Activated T-cell treated with anti-CD3 and anti-CD28 coated beads, Interleukin-2, amount 50 U/mL, for 48 hours (primary cell): ENCODE data around the gene COX7A2L.
"Not testable (repeated sequence)": the region's sequence is repeated elsewhere in the genome, so short reads cannot be mapped to it uniquely, and the experiment has no call there.

Experiments
- DNase-seq, 2 experiments: peaks; one replicate each; pipeline ENCODE4 v3.0.0-alpha.2; 2020

The COX7A2L gene

GRCh38 chr2:42338567-42339190, 22.3 kb downstream of the COX7A2L start:
- DNase-seq = no peak

DNA sequence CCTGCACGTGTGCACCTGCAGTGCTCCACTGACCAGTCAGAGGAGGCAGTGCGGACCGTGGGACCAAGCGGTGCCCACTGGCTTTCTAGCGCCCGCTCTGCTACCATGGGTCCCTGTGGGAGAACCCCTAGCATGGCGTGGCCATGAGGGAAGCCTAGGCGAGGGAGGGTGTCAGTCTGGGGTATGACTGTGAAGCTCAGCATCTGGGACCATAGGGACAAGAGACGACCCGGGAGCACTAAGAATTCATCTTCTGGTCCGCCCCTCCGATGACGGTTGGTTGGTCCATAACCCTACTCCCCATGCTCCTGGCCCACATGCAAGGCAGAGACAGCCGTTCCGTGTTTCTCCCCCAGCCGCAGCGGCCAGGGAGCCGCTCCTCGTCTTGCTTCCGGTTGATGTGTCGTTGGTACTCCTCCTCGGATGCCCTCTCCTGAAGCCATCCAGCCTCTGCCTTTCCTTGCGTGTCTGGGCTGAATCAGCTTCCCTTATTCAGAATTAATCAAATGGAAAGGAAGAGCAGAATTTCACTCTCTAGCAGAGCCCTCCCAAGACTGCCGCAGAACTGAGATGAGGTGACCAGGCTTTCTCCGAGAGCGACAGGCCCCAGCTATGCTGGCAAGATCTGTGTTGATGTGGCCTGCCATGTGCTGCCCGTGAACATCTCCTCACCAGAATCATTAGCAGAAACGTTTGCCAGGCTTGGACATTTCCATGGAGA, 23.0 kb downstream of the COX7A2L start:
- DNase-seq = no peak

GRCh38 chr2:42337356-42337820, 23.6 kb downstream of the COX7A2L start:
- DNase-seq = no peak

- DNase-seq = no peak
Measured at GRCh38 chr2:42336361-42336965, 24.6 kb downstream of the COX7A2L start.

DNA sequence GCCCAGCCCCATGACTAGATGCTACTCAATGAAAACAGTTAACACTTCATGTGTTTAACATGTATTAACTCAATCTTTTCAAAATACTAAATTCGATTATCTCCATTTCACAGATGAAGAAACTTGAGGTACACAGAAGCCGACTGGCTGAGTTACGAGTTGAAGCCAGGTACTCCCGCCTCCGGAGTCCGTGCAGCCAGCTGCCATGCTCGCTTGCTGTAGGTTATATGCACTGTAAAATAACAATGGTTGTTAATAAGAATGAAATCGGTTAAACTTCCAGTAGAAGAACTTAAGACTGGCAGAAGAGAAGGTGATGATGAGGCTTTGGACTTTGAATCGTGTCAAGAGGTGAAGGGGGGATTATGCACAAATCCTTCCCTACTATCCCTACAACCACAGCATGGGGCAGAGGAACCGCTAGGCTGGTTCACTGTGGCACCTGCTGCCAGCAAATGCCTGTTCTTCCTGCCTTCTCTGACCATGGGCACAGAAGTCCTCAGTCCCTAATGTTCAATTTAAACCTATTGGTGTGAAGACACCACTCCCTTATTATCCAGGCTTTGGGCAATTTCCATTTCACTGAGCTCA, 25.4 kb downstream of the COX7A2L start:
- DNase-seq = no peak

GRCh38 chr2:42334865-42335264, 26.2 kb downstream of the COX7A2L start:
- not testable (repeated sequence) for DNase-seq

DNA sequence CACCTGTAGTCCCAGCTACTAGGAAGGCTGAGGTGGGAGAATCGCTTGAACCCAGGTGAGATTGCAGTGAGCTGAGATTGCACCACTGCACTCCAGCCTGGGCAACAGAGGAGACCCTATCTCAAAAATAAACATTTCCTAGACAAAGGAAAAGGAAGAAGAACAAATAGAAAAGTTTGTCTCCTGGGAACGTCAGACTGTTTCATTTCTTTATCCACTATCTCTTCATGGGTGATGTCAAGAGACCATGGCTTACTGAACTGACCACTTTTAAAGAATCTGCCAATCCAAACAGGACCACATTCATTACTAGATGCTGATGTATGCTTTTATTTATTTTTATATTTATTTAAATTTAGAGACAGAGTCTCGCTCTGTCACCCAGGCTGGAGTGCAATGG, 26.8 kb downstream of the COX7A2L start:
- no peak for DNase-seq

- DNase-seq = no peak
Measured at GRCh38 chr2:42333579-42333978, 27.4 kb downstream of the COX7A2L start.

GRCh38 chr2:42332575-42332974, 28.4 kb downstream of the COX7A2L start:
- no peak for DNase-seq

GRCh38 chr2:42331569-42332284, 29.3 kb downstream of the COX7A2L start:
- DNase-seq = no peak

DNA sequence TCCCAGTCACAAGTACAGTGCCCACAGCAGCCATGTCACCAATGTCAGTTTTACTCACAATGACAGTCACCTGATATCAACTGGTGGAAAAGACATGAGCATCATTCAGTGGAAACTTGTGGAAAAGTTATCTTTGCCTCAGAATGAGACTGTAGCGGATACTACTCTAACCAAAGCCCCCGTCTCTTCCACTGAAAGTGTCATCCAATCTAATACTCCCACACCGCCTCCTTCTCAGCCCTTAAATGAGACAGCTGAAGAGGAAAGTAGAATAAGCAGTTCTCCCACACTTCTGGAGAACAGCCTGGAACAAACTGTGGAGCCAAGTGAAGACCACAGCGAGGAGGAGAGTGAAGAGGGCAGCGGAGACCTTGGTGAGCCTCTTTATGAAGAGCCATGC, 31.3 kb downstream of the COX7A2L start:
- DNase-seq = no peak

- no peak for DNase-seq
Measured at GRCh38 chr2:42328923-42329322, 32.1 kb downstream of the COX7A2L start.

DNA sequence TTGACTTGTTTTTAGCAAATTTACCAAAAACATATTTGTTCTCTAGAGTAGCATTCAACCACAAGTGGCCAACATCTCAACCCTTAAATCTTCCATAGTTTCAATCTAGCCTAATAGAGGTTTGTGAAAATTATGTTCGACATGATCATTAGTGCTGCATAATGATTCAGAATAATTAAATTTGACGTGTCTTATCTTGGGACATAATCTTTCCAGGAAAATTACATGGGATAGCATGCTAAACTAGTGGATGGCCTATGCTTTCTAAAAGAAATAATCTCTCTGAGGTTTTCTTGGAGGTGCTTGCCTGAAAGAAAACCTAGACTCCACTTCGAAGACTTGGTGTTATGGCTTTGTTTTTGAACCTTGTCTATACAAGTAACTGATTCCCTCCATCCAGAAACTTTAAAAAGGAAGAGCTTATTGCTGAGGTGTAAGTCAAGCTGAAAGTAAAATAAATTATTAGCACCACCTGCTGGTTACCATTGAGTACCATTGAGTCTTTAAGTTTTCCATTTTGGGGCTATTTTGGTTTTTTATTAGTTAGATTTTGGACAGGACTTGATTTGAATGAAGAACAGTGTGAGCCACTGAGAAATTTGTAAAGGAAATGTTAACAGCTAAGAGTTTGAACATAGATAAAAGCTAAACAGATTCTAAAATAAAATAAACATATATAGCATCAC, 32.7 kb downstream of the COX7A2L start:
- no peak for DNase-seq

DNA sequence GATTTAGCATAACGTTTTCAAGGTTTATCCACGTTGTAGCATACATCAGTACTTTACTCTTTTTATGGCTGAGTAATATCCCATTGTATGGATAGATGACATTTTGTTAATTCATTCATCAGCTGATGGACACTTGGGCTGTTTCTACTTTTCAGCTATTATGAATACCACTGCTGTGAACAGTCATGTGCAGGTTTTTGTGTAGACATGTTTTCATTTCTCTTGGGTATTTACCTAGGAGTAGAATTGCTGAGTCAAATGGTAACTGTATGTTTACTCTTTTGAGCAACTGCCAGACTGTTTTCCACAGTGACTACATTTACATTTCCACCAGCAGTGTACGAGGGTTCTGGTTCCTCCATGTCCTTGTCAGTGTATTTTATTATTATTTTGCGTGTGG, 33.9 kb downstream of the COX7A2L start:
- DNase-seq = no peak

GRCh38 chr2:42325609-42326008, 35.4 kb downstream of the COX7A2L start:
- no peak for DNase-seq

DNA sequence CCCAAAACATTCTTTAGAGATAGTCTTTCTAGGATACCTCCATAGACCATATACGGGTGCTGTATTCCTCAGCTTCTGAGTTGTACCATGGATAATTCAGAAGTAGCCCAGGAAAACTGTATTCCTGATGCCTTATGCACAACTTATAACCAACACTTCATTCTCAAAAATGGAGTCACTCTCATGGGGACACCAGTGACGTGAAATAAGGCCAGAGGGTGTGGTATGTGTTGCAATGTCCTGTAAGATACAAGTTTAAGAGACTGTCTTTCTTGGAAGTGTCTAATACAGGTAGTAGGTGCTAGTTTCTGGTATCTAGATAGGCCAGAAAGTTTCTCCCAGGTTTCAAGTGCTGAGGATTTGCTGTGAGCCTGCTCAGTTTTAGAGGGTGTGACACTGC, 36.1 kb downstream of the COX7A2L start:
- no peak for DNase-seq

DNA sequence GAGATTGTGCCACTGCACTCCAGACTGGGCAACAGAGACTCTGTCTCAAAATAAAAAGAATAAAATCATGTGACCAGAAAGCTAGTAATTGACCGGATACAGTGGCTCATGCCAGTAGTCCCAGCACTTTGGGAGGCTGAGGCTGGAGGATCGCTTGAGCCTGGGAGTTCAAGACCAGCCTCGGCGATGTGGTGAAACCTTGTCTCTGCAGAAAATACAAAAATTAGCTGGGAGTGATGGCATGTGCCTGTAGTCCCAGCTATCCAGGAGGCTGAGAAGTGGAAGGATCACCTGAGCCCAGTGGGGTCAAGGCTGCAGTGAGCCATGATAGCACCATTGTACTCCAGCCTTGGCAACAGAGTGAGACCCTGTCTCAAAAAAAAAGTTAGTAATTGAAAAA, 36.8 kb downstream of the COX7A2L start:
- no peak for DNase-seq

DNA sequence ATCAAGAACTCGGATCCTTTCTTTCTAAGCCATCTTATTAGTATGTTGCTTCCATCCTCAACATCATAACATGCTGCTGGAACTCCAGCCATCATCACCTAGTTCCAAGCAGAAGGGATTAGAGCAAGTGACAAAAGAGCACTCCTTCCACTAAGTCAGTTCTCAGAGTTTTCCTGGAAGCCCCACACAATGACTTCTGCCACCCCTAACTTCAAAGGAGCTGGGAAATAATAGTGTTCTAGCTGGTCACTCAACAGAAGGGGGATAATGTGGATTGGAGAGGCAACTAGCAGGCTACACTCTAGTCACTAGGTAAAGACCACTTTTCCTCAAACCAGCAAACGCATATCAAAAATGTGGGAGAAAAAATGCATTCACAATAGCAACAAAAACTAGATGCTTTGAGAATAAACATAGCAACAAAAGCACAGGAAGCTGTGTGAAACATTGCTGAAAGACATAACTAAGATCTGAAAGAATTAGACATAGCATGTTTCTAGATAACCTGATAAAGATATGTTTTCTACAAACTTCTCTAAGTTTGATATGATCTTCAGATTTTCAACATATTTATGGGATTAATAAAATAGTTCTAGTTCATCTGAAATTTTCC, 39.5 kb downstream of the COX7A2L start:
- no peak for DNase-seq

GRCh38 chr2:42319265-42319664, 41.8 kb downstream of the COX7A2L start:
- DNase-seq = no peak

GRCh38 chr2:42317945-42318344, 43.1 kb downstream of the COX7A2L start:
- DNase-seq = no peak

DNA sequence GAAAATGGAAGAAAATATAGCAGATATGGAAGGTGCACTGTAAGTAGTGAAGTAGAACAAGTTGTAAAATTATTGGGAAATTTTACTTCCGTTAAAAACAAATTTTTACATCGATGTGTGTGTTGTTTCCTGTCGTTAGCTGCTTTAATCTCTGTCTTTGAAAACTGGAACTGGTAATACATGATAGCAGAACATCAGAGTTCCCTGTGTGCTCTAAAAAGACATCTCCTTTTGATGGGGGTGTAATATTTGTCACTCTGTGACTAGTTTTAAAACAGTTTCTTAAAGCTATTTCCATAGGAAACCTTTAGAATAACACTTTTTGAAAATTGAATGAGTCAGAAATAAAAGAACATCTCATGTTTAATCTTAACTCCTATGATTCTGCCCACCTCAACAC, 43.5 kb downstream of the COX7A2L start:
- DNase-seq = no peak

DNA sequence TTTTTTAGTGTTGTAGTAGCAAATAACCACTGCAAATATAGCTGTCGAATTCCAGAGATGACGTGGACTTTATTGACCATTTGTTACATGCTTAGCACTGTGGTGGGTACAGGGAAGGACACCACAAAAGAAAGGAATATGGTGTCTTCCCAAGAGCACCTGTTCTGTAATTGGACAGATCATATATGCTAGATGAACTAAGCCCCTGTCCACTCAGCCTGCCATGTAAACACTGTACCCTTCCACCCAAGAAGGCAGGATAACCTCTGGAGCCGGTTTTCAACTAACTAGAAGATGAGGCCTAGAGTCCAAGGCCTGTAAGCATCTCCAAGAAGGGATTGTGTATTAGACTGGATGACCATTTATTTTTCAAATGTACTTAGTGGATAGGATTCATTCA, 44.1 kb downstream of the COX7A2L start:
- no peak for DNase-seq
